PC-3 (cell line): Measurements from ENCODE around the gene BCAP29. TPM values are rescaled to one million over a fixed set of nuclear protein-coding genes. Genes with fewer than 3 reads are reported as not detected.
"Not testable (repeated sequence)": the region's sequence is repeated elsewhere in the genome, so short reads cannot be mapped to it uniquely, and the experiment has no call there.

Source experiments
- ATAC-seq: fragments of 200-7000 bp; cut with Tn5 transposase; 2 replicates; pipeline ENCODE4 v1.9.1; 2020; ENCODE audit warnings: mild to moderate bottlenecking, moderate library complexity
- BruUV-seq: library from RNA; stranded (reverse); fragments of 400-500 nt; replicated peaks from 2 replicates; lab custom pipeline; 2021; lab: Mats Ljungman, UMichigan
- CTCF ChIA-PET: fragments of 300-600 bp; sonication (Branson Sonifier 250); formaldehyde crosslinking; loops from one replicate; lab custom pipeline; 2022; ENCODE audit warnings: antibody characterized with exemption; lab: Charles Lee
- POLR2A ChIA-PET: fragments of 300-600 bp; sonication (Branson Sonifier 250); formaldehyde crosslinking; loops from one replicate; lab custom pipeline; 2022; ENCODE audit warnings: antibody characterized with exemption; ENCODE audit not compliant: unreplicated experiment; lab: Charles Lee
- DNase-seq: peaks from one replicate; pipeline ENCODE4 v3.0.0-alpha.2; 2015
- H2AFZ ChIP-seq: fragments of 300-600 bp; sonication (generic); 2 replicates; pipeline ENCODE4 v1.6.0; 2016; ENCODE audit warnings: antibody characterized with exemption, low read length
- H3F3A ChIP-seq: fragments of 300-600 bp; sonication (generic); one replicate; pipeline ENCODE4 v1.6.0; 2017; ENCODE audit warnings: antibody characterized with exemption, low read length, control low read depth, mild to moderate bottlenecking; ENCODE audit not compliant: unreplicated experiment
- H3K27ac ChIP-seq: fragments of 300-600 bp; sonication (generic); 2 replicates; pipeline ENCODE4 v1.5.1; 2016; ENCODE audit warnings: mild to moderate bottlenecking, low read length
- H3K27me3 ChIP-seq: fragments of 300-600 bp; sonication (generic); 2 replicates; pipeline ENCODE4 v1.6.1; 2016; ENCODE audit warnings: low read length, mixed read lengths
- H3K36me3 ChIP-seq: fragments of 300-600 bp; sonication (generic); 2 replicates; pipeline ENCODE4 v1.6.1; 2016; ENCODE audit warnings: low read depth, mixed run types, low read length, mixed read lengths
- H3K4me1 ChIP-seq: fragments of 300-600 bp; sonication (generic); 2 replicates; pipeline ENCODE4 v1.5.1; 2016; ENCODE audit warnings: low read length; ENCODE audit not compliant: insufficient read depth
- H3K4me2 ChIP-seq: fragments of 300-600 bp; sonication (generic); 2 replicates; pipeline ENCODE4 v1.6.0; 2016; ENCODE audit warnings: low read length
- H3K4me3 ChIP-seq: fragments of 300-600 bp; sonication (generic); 2 replicates; pipeline ENCODE4 v1.5.1; 2016; ENCODE audit warnings: mild to moderate bottlenecking, low read length, mixed read lengths
- H3K79me2 ChIP-seq: fragments of 300-600 bp; sonication (generic); 2 replicates; pipeline ENCODE4 v1.6.1; 2017; ENCODE audit warnings: low read length, mixed read lengths
- H3K9ac ChIP-seq: fragments of 300-600 bp; sonication (generic); 2 replicates; pipeline ENCODE4 v1.6.0; 2016; ENCODE audit warnings: mild to moderate bottlenecking, low read length
- H3K9me2 ChIP-seq: fragments of 300-600 bp; sonication (generic); replicated peaks from 2 replicates; pipeline ENCODE4 v1.6.1; 2016; ENCODE audit warnings: mixed run types, low read length, mixed read lengths
- H3K9me3 ChIP-seq: fragments of 300-600 bp; sonication (generic); 2 replicates; pipeline ENCODE4 v1.6.1; 2016; ENCODE audit warnings: low read length, mixed read lengths
- H4K20me1 ChIP-seq: fragments of 300-600 bp; sonication (generic); 2 replicates; pipeline ENCODE4 v1.6.1; 2016; ENCODE audit warnings: low read length, mixed read lengths
- CTCF ChIP-seq: fragments of 300-600 bp; sonication (generic); conservative IDR thresholded peaks from 2 replicates; pipeline ENCODE4 v1.5.1; 2017; ENCODE audit warnings: antibody characterized with exemption, low read depth, mild to moderate bottlenecking, low read length
- EZH2 ChIP-seq: fragments of 300-600 bp; sonication (generic); IDR thresholded peaks from one replicate; pipeline ENCODE4 v1.6.1; 2017; ENCODE audit warnings: antibody characterized with exemption, mild to moderate bottlenecking, low read length; ENCODE audit not compliant: unreplicated experiment
- EZH2phosphoT487 ChIP-seq: fragments of 300-600 bp; sonication (generic); IDR thresholded peaks from 2 replicates; pipeline ENCODE4 v1.6.1; 2018; ENCODE audit warnings: mild to moderate bottlenecking, antibody characterized with exemption, low read length, borderline replicate concordance
- intact Hi-C: fragments of 100-400 bp; cut with micrococcal nuclease; formaldehyde crosslinking; loops from 2 replicates; pipeline ENCODE4 v1.9.0; 2023
- total RNA-seq: library from RNA; depleted of rRNA; stranded (reverse); fragments of >200 nt; gene quantifications from 2 replicates; pipeline ENCODE4 v1.2.3, GENCODE V29; 2014

The BCAP29 gene
- total RNA-seq, 1 experiment from 2014 or later, result 65.9 TPM

DNA sequence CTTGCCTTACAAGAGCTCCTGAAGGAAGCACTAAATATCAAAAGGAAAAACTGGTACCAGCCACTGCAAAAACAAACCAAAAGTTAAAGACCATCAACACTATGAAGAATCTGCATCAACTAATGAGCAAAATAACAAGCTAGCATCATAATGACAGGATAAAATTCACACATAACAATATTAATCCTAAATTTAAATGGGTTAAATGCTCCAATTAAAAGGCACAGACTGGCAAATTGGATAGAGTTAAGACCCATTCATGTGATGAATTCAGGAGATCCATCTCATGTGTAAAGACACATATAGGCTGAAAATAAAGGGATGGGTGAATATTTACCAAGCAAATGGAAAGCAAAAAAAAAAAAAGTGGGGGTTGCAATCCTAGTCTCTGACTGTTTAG, 45.9 kb upstream of the BCAP29 start:
- Histone ChIP-seq H3K79me2 (no peaks in the 10 kb centered on the region), H3K36me3 (no peaks in the 10 kb centered on the region; the same call in 1 of the 2 replicates), H3K27ac (no peak overlapping the region), H3K9me2 (no peaks in the 10 kb centered on the region), H3K4me1 (no peaks in the 10 kb centered on the region), H4K20me1 (no peaks in the 10 kb centered on the region), H3K27me3 (no peaks in the 10 kb centered on the region), H3K4me3 (no peak overlapping the region), H3K9ac (no peak overlapping the region), H3K9me3 (no peaks in the 10 kb centered on the region), H3K4me2 (no peak overlapping the region), H2AFZ (no peak overlapping the region), H3F3A (no peaks in the 10 kb centered on the region)
- intact Hi-C loops, result no loop called here
- TF ChIP-seq EZH2phosphoT487, result no peak
- TF ChIP-seq CTCF, result no peak
- no peak for TF ChIP-seq EZH2
- no peak for ATAC-seq
- BruUV-seq, result no TSS peak
- ChIA-PET CTCF (no interaction called here), POLR2A (no interaction called here)
- no peak for DNase-seq

DNA sequence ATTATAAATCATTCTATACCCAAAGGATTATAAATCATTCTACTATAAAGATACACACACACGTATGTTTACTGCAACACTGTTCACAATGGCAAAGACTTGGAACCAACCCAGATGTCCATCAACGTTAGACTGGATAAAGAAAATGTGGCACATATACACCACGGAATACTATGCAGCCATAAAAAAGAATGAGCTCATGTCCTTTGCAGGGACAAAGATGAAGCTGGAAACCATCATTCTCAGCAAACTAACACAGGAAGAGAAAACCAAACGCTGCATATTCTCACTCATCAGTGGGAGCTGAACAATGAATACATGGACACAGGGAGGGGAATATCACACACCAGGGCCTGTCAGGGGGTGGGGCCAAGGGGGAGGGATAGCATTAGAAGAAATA, 42.8 kb upstream of the BCAP29 start:
- POLR2A ChIA-PET, H3K27ac ChIP-seq, H2AFZ ChIP-seq, H3K4me1 ChIP-seq, H3K36me3 ChIP-seq, DNase-seq, H4K20me1 ChIP-seq, H3K9me3 ChIP-seq, H3F3A ChIP-seq, H3K4me3 ChIP-seq, H3K9ac ChIP-seq, intact Hi-C loops, H3K27me3 ChIP-seq, CTCF ChIA-PET, BruUV-seq, ATAC-seq, H3K79me2 ChIP-seq, H3K4me2 ChIP-seq, H3K9me2 ChIP-seq: not testable (repeated sequence)

GRCh38 chr7:107538001-107538400, 42.0 kb upstream of the BCAP29 start:
- Histone ChIP-seq H3K27me3 (no peaks in the 10 kb centered on the region), H3K27ac (no peak overlapping the region), H3K9me3 (no peaks in the 10 kb centered on the region), H3K4me1 (no peaks in the 10 kb centered on the region), H3K79me2 (no peaks in the 10 kb centered on the region), H3K4me3 (no peak overlapping the region), H2AFZ (no peak overlapping the region), H3K36me3 (no peaks in the 10 kb centered on the region; the same call in 1 of the 2 replicates), H3F3A (no peaks in the 10 kb centered on the region), H3K4me2 (no peak overlapping the region), H4K20me1 (no peaks in the 10 kb centered on the region), H3K9me2 (no peaks in the 10 kb centered on the region), H3K9ac (no peak overlapping the region)
- POLR2A ChIA-PET, result no interaction called here
- CTCF ChIA-PET, result no interaction called here
- no peak for DNase-seq
- intact Hi-C loops, result no loop called here
- no TSS peak for BruUV-seq
- ATAC-seq, result no peak
- no peak for TF ChIP-seq EZH2

- Histone ChIP-seq H3K4me2 (no peak overlapping the region), H3K9me2 (no peaks in the 10 kb centered on the region), H4K20me1 (no peaks in the 10 kb centered on the region), H3F3A (no peaks in the 10 kb centered on the region), H3K79me2 (peaks cover 11% of the 10 kb centered on the region; the same call in 1 of the 2 replicates), H3K4me3 (no peak overlapping the region), H3K27me3 (no peaks in the 10 kb centered on the region), H3K4me1 (no peaks in the 10 kb centered on the region), H3K9me3 (peaks cover 4% of the 10 kb centered on the region; the same call in 1 of the 2 replicates), H3K9ac (no peak overlapping the region), H2AFZ (no peak overlapping the region), H3K27ac (no peak overlapping the region), H3K36me3 (peaks cover 23% of the 10 kb centered on the region)
- intact Hi-C loops, result no loop called here
- no peak for TF ChIP-seq EZH2phosphoT487
- no peak for TF ChIP-seq EZH2
- no peak for TF ChIP-seq CTCF
- no TSS peak for BruUV-seq
- ChIA-PET CTCF (no interaction called here), POLR2A (no interaction called here)
- ATAC-seq, result no peak
- DNase-seq, result no peak
Measured at GRCh38 chr7:107543338-107543993, 36.6 kb upstream of the BCAP29 start.
